Suppressor macrophage treated with lipopolysaccharide for 1 hour (primary cell): Measurements from ENCODE around the gene UBC.
A peak's percentile ranks its signal among the peaks of the same experiment; 100 is the strongest.

Experiments used
- DNase-seq, 3 donors: peaks; one replicate each; pipeline ENCODE4 v3.0.0-alpha.2; 2020 to 2022

The UBC gene

DNA sequence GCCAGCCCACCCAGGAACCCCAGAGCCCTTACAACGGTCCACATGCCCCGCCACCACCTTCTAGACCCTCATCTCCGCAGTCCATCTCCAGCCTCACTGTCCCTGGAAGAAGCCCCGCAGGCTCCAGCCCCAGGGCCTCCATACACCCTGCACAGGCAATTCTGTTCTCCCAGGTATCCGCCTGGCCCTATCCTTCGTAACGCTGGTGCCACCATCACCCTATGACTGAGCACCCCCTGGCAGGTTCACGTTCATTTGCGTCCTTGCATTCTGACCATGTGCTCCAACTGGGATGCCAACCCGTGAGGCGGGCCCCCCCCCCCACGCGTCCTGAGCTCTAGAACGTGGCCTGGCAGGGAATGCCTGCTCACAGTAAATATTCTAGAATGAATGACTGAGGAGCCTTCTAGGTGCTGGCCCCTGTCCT lies 50.1 kb downstream of the UBC start:
- no peak for DNase-seq

DNA sequence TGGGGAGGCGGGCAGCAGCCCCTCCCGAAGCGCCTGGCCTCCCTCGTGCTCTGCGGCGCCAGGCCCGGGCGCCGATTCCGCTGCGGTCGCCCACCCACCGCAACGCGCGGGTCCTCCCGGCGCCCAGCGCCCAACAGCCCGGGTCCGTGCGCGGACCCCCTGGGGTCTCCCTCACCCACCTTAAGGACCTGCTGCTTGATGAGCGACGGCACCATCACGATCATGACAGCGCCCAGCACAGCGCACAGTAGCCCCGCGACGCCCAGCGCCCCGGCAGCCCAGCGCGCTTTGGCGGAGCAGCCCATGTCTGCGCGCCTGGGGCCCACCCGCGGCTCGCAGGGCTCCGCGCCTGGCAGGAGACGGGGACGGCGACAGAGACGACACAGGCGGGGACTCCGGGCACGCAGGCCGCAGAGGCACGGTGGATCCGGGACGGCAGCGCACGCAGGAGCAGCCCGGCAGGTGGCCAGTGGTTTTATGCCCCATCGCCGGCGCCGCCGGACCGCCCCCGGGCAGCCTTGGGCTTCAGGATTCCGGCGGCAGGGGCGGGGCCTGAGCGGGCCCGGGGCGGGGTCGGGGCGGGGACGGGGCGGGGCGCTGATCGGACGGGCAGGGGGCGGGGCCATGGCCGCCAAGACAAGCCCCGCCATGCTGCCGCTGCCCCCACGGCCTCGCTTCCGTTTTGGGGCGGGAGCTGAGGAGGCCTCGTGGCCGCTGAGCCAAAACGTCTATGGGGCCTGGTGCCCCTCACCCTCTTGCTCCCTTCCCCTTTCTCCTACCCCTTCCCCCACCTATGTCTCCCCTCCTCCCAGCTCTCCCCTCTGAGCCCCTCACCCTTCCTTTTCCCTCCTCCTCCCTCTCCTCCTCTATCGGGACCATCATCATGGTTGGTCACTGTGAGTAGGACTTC lies 50.8 kb downstream of the UBC start, which contains the start of gene SCARB1:
Gene SCARB1 (minus strand): TSS at position 449 of the 910 bp plus-strand sequence. CDS start 144 bp downstream, at position 305.
- peak; percentile 83 to 97 (median 94) for DNase-seq

DNA sequence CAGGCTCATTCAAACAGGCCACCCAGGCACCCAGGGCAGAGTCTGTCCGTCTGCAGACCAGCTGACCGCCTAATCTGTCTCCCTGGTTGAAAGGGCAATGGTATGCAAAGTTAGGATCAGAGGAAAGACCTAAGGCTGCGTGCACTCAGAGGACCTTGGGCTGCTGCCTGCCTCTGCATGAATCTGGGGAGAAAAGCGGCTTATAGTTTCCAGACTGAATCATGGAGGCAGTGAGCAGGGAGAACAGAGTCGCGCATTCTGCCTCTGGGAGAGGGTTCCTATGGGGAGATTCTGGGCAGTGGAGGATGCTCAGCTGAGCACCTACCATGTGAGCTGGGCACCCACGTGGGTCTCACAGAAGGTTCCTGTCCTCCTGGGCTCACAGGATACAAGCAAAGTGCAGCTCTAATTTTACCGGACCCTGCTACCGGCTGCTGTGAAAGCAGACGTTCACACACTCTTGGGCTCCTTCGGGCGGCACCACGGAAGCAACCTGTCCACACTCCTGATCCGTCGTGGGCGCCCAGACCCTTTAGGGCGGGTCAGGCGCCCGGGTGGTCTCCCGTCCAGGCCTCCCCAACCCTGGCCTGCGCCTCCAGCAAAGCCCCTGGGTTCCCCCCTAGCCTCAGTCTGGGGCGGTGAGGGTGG lies 51.6 kb downstream of the UBC start:
- peak; percentile 37 to 59 (median 46) for DNase-seq

DNA sequence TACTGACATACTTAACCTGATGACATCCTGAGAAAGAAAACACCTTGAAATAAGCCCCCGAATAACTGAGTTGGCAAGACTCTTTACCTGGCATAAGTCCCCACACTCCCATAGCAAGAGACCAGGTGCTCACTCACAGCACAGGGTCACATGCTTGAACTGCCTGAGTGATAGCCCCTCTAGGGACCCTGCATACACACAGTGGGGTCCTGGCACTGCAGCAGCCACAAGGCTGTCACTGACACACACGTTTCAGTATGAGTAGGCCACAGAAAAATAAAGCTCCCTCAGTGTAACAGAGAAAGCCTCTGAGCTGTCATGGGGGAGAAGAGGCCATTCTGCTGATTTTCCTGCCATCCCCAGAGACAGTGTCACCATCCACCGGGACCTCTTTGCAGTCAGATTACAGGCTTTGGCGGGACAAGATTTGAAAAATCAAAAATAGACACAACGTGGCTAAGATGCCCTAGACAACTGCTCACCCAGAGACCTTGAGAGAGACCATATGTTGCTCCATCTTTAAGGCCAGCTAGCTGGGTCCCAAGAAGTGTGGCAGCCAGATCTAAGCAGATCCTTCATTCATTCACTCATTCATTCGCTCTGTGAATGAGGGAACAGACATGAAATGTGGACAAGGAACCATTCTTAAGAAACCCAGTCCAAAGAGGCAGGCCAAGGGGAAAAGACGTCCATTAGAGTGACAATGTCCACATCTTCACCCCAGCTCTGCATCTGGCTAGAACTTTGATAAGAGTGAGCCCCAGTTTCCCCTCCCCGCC lies 52.4 kb downstream of the UBC start:
- no peak for DNase-seq
